PFSK-1 (cell line): ENCODE results near the gene STK10.

Experiments
- FOXP2 ChIP-seq: optimal IDR thresholded peaks from 2 replicates; pipeline ENCODE3; 2011; ENCODE audit warnings: borderline replicate concordance, control low read depth, inconsistent platforms; ENCODE audit not compliant: insufficient read depth; ENCODE audit errors: extremely low read length, extremely low read depth
- POLR2AphosphoS5 ChIP-seq: IDR thresholded peaks from 2 replicates; pipeline ENCODE4 v1.6.1; 2012; ENCODE audit warnings: low read depth, mild to moderate bottlenecking, control low read depth, low read length, moderate library complexity
- SIN3A ChIP-seq: IDR thresholded peaks from 2 replicates; pipeline ENCODE4 v1.6.1; 2012; ENCODE audit warnings: mild to moderate bottlenecking, low read length, moderate library complexity, borderline replicate concordance; ENCODE audit not compliant: insufficient read depth
- TAF1 ChIP-seq: IDR thresholded peaks from 2 replicates; pipeline ENCODE4 v1.6.1; 2012; ENCODE audit warnings: low read length, control low read depth, borderline replicate concordance; ENCODE audit not compliant: insufficient read depth

DNA sequence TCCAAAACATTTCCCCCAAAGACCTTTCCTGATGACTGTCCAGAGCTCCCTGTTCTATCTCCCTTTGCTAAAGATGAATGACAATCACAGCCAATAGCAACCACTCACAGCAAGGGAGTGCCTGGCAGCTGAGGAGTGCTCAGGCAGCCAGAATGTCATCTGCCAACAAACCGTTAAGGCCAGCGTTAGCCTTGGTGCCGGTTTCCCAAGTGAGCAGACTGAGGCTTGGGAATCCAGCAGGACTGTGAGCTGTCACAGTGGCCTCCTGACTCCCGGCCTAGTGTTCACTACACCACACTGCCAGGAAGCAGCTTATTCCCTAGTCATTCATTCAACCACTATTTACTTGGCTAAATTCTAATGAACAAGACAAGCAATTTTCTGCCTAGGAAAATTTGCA is 24.7 kb downstream of the STK10 start:
- TF ChIP-seq POLR2AphosphoS5 = no peak
- no peak for TF ChIP-seq SIN3A
- no peak for TF ChIP-seq TAF1
- no peak for TF ChIP-seq FOXP2
